Measurements from ENCODE around the gene GRB10. TPM values are rescaled to one million over a fixed set of nuclear protein-coding genes. Genes with fewer than 3 reads are reported as not detected.

Gene GRB10
- total and polyA plus RNA-seq, 2 of the 8 experiments (the other 6 are each of a cell fraction or from before 2014, with no cell fraction given) = 35.7 to 97.0 TPM

DNA sequence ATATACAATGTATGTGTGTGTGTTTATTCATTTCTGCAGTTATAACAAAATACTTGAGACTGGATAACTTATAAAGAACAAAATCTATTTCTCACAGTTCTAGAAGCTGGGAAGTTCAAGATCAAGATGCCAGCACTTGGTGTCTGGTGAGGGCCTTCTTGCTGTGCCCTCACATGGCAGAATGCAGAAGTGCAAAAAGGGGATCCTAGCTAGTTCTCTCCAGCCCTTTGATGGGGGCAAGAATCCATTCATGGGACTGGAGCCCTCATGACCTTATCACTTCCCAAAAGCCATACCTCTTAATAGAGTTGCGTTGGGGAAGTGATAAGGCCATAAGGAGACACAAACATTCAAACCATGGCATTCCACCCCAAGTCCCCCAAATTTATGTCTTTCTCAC, 8.4 kb downstream of the GRB10 start:
- Histone ChIP-seq H3K9me3 (ENCODE audit: insufficient read depth in 2 of 2, low read depth in 1 of 2, low read length in 1 of 2) (peaks cover 0 to 2% of the 10 kb centered on the region in 2 experiments; a peak in 1 of 4 replicates), H3K4me2 (ENCODE audit: insufficient read depth in 1 of 2, low read depth in 2 of 2, low read length in 2 of 2) (no peak overlapping the region), H4K91ac (replicated peaks; ENCODE audit: insufficient read length, low read length) (no peak overlapping the region), H3K9ac (replicated peaks in 1 of 4; ENCODE audit: extremely low read depth in 1 of 4, low read depth in 3 of 4, low read length in 3 of 4) (no peak overlapping the region), H2BK120ac (replicated peaks; ENCODE audit: low read depth, low read length) (no peak overlapping the region), H4K8ac (ENCODE audit: extremely low read depth, insufficient read depth, low read length) (no peak overlapping the region), H3K4me1 (replicated peaks in 1 of 4; ENCODE audit: control insufficient read depth in 3 of 4, insufficient read depth in 4 of 4, low read length in 3 of 4) (peaks cover 3 to 19% (median 16%) of the 10 kb centered on the region in 4 experiments), H3K4ac (replicated peaks; ENCODE audit: insufficient read length, low read depth, low read length) (no peak overlapping the region), H3K79me1 (ENCODE audit: low read depth, low read length) (peaks cover 10% of the 10 kb centered on the region), H3K36me3 (ENCODE audit: control insufficient read depth in 2 of 4, insufficient read depth in 4 of 4, low read length in 3 of 4) (no peaks in the 10 kb centered on the region; a peak in 1 of 8 replicates), H3K27me3 (replicated peaks in 1 of 4; ENCODE audit: control insufficient read depth in 3 of 4, extremely low read depth in 1 of 4, insufficient read depth in 3 of 4, low read length in 3 of 4) (no peaks in the 10 kb centered on the region; a peak in 1 of 7 replicates), H3K14ac (ENCODE audit: insufficient read length) (no peak overlapping the region), H4K5ac (ENCODE audit: insufficient read length, low read depth, low read length) (no peak overlapping the region), H2AK5ac (ENCODE audit: low read depth, low read length) (no peak overlapping the region), H3K56ac (replicated peaks; ENCODE audit: insufficient read length, low read depth, low read length) (no peak overlapping the region), H2BK20ac (ENCODE audit: low read length) (no peak overlapping the region), H3K18ac (ENCODE audit: extremely low read depth, low read length) (no peak overlapping the region), H3K23me2 (ENCODE audit: low read depth, low read length) (no peaks in the 10 kb centered on the region), H2BK15ac (ENCODE audit: low read length) (no peak overlapping the region), H2AFZ (ENCODE audit: low read length) (no peak overlapping the region), H3K23ac (ENCODE audit: insufficient read length) (no peak overlapping the region), H4K20me1 (replicated peaks in 1 of 2; ENCODE audit: control insufficient read depth in 1 of 2, insufficient read depth in 2 of 2, low read length in 2 of 2) (peaks cover 8 to 13% of the 10 kb centered on the region in 2 experiments), H3K27ac (ENCODE audit: low read depth, low read length) (no peak overlapping the region), H3K79me2 (ENCODE audit: control insufficient read depth in 1 of 2, insufficient read depth in 2 of 2, low read length in 2 of 2) (peaks cover 12 to 94% of the 10 kb centered on the region in 2 experiments), H3K4me3 (ENCODE audit: extremely low read depth in 1 of 4, insufficient read depth in 2 of 4, low read depth in 3 of 4, low read length in 4 of 4) (no peak overlapping the region), H2BK12ac (ENCODE audit: low read depth, low read length) (no peak overlapping the region), H2BK5ac (ENCODE audit: low read depth, low read length) (no peak overlapping the region)
- FAIRE-seq (no peak), DNase-seq (ENCODE audit: low read depth in 1 of 2, low spot score in 2 of 2) (no peak)
- CTCF ChIA-PET (ENCODE audit: partially characterized antibody) = no interaction called here
- POLR2A ChIA-PET (ENCODE audit: partially characterized antibody) = interaction anchor here (1.2 to 1.3 kb wide), 2 partner anchors 11 to 14 kb away, joined by 3 read pairs; no protein-coding TSS in a partner anchor
- TF ChIP-seq, protein P1, sequence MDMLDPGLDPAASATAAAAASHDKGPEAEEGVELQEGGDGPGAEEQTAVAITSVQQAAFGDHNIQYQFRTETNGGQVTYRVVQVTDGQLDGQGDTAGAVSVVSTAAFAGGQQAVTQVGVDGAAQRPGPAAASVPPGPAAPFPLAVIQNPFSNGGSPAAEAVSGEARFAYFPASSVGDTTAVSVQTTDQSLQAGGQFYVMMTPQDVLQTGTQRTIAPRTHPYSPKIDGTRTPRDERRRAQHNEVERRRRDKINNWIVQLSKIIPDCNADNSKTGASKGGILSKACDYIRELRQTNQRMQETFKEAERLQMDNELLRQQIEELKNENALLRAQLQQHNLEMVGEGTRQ (IDR thresholded peaks at IDR 0.05; ENCODE audit: low read length) = no peak
- TF ChIP-seq CBX8 (IDR thresholded peaks at IDR 0.05; ENCODE audit: borderline replicate concordance, low read depth, low read length) = no peak
- TF ChIP-seq, protein P2, sequence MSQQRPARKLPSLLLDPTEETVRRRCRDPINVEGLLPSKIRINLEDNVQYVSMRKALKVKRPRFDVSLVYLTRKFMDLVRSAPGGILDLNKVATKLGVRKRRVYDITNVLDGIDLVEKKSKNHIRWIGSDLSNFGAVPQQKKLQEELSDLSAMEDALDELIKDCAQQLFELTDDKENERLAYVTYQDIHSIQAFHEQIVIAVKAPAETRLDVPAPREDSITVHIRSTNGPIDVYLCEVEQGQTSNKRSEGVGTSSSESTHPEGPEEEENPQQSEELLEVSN (IDR thresholded peaks at IDR 0.05) = no peak
- no peak for TF ChIP-seq JUND (IDR thresholded peaks at IDR 0.05; ENCODE audit: low read length)
- no peak for TF ChIP-seq JUN (IDR thresholded peaks at IDR 0.05; ENCODE audit: low read depth, low read length)
- TF ChIP-seq, protein P3, sequence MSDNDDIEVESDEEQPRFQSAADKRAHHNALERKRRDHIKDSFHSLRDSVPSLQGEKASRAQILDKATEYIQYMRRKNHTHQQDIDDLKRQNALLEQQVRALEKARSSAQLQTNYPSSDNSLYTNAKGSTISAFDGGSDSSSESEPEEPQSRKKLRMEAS (IDR thresholded peaks at IDR 0.05) = no peak
- WGBS, 2 experiments (ENCODE audit: extremely low coverage in 1 of 2, insufficient coverage in 1 of 2, insufficient read length in 1 of 2, insufficient replicate concordance in 2 of 2, low coverage in 1 of 2, low lambda C conversion rate in 2 of 2, missing lambda C conversion rate in 1 of 2) = 93% methylated on average over 1 of the region's 1 CpG; no CpG with 5 or more reads in 1 of the 2 experiments

Data from H1 (cell line).